Neural progenitor cell (in vitro differentiated cells): ENCODE measurements around the gene MAST1. TPM values are rescaled to one million over a fixed set of nuclear protein-coding genes. Genes with fewer than 3 reads are reported as not detected.

Experiments
- DNase-seq: peaks from one replicate; pipeline ENCODE4 v3.0.0-alpha.2; 2016; ENCODE audit warnings: low spot score
- H2AFZ ChIP-seq: fragments of 200-600 bp; sonication (generic); replicated peaks from 2 replicates; pipeline ENCODE4 v1.6.1; 2016; ENCODE audit warnings: antibody characterized with exemption
- H3F3A ChIP-seq: fragments of 200-600 bp; sonication (generic); 2 replicates; pipeline ENCODE4 v1.6.1; 2016; ENCODE audit warnings: antibody characterized with exemption, low read depth
- H3K27ac ChIP-seq: fragments of 200-600 bp; sonication (generic); 2 replicates; pipeline ENCODE4 v1.5.1; 2016; ENCODE audit warnings: mild to moderate bottlenecking
- H3K27me3 ChIP-seq: fragments of 200-600 bp; sonication (generic); 2 replicates; pipeline ENCODE4 v1.6.1; 2016; ENCODE audit warnings: mild to moderate bottlenecking, moderate library complexity
- H3K36me3 ChIP-seq: fragments of 200-600 bp; sonication (generic); 2 replicates; pipeline ENCODE4 v1.5.1; 2016
- H3K4me1 ChIP-seq: fragments of 200-600 bp; sonication (generic); 2 replicates; pipeline ENCODE4 v1.6.1; 2016; ENCODE audit warnings: mixed run types
- H3K4me2 ChIP-seq: fragments of 200-600 bp; sonication (generic); 2 replicates; pipeline ENCODE4 v1.6.1; 2016
- H3K4me3 ChIP-seq: fragments of 200-600 bp; sonication (generic); 2 replicates; pipeline ENCODE4 v1.5.1; 2016
- H3K79me2 ChIP-seq: fragments of 200-600 bp; sonication (generic); 2 replicates; pipeline ENCODE4 v1.6.1; 2016; ENCODE audit warnings: low read depth
- H3K9ac ChIP-seq: fragments of 200-600 bp; sonication (generic); 2 replicates; pipeline ENCODE4 v1.6.1; 2016
- H3K9me3 ChIP-seq: fragments of 200-600 bp; sonication (generic); 2 replicates; pipeline ENCODE4 v1.5.1; 2016; ENCODE audit warnings: low read depth
- H4K20me1 ChIP-seq: fragments of 200-600 bp; sonication (generic); 2 replicates; pipeline ENCODE4 v1.6.1; 2016; ENCODE audit warnings: low read depth
- H3K27ac Mint-ChIP-seq: 3 replicates; pipeline ENCODE4 v1.8.0; 2021; ENCODE audit warnings: mixed read lengths
- H3K27me3 Mint-ChIP-seq: 2 replicates; pipeline ENCODE4 v1.8.0; 2022; ENCODE audit warnings: low read depth, mild to moderate bottlenecking, inconsistent platforms, moderate library complexity, mixed read lengths; ENCODE audit not compliant: insufficient read depth
- H3K36me3 Mint-ChIP-seq: 3 replicates; pipeline ENCODE4 v1.8.0; 2021; ENCODE audit warnings: mixed read lengths
- H3K4me1 Mint-ChIP-seq: 3 replicates; pipeline ENCODE4 v1.8.0; 2021; ENCODE audit warnings: mixed read lengths
- H3K4me3 Mint-ChIP-seq: 3 replicates; pipeline ENCODE4 v1.8.0; 2021; ENCODE audit warnings: mild to moderate bottlenecking, moderate library complexity, mixed read lengths
- H3K9me3 Mint-ChIP-seq: 3 replicates; pipeline ENCODE4 v1.8.0; 2020; ENCODE audit warnings: mixed read lengths
- CTCF ChIP-seq: fragments of 200-600 bp; sonication (generic); IDR thresholded peaks from 2 replicates; pipeline ENCODE4 v1.5.1; 2017; ENCODE audit warnings: antibody characterized with exemption, mild to moderate bottlenecking
- EZH2 ChIP-seq: fragments of 200-600 bp; sonication (generic); IDR thresholded peaks from 2 replicates; pipeline ENCODE4 v1.6.1; 2017; ENCODE audit warnings: antibody characterized with exemption, mild to moderate bottlenecking, moderate library complexity
- EZH2phosphoT487 ChIP-seq: fragments of 200-600 bp; sonication (generic); IDR thresholded peaks from 2 replicates; pipeline ENCODE4 v1.6.1; 2017; ENCODE audit warnings: antibody characterized with exemption
- total RNA-seq: library from RNA; depleted of rRNA; stranded (reverse); fragments of >200 nt; gene quantifications from 2 replicates; pipeline ENCODE4 v1.2.3, GENCODE V29; 2015; ENCODE audit warnings: low replicate concordance

Gene MAST1
- total RNA-seq, 1 donor from 2014 or later: 8.3 TPM

GRCh38 chr19:12868540-12869112, 30.3 kb downstream of the MAST1 start:
- Mint-ChIP-seq H3K4me3 (peak overlapping the region; percentile 69), H3K36me3 (peaks cover 18% of the 10 kb centered on the region), H3K4me1 (peaks cover 9% of the 10 kb centered on the region), H3K27ac (no peak overlapping the region), H3K27me3 (peaks cover 23% of the 10 kb centered on the region), H3K9me3 (peaks cover 6% of the 10 kb centered on the region)
- DNase-seq: no peak
- Histone ChIP-seq H3K79me2 (no peaks in the 10 kb centered on the region), H3K9me3 (no peaks in the 10 kb centered on the region), H3K9ac (no peak overlapping the region), H3K4me3 (no peak overlapping the region), H3K27me3 (no peaks in the 10 kb centered on the region), H3K4me2 (no peak overlapping the region), H4K20me1 (no peaks in the 10 kb centered on the region), H3K36me3 (no peaks in the 10 kb centered on the region), H3F3A (peaks cover 18% of the 10 kb centered on the region), H3K27ac (no peak overlapping the region), H2AFZ (no peak overlapping the region), H3K4me1 (peaks cover 5% of the 10 kb centered on the region)
- TF ChIP-seq CTCF (no peak), EZH2phosphoT487 (no peak), EZH2 (no peak)

GRCh38 chr19:12871681-12872080, 33.4 kb downstream of the MAST1 start:
- no peaks in the 10 kb centered on the region for H3K9me3 ChIP-seq
- no peak overlapping the region for H3K9ac ChIP-seq
- H4K20me1 ChIP-seq: no peaks in the 10 kb centered on the region
- peaks cover 5% of the 10 kb centered on the region for H3K4me1 ChIP-seq
- no peak overlapping the region for H3K4me2 ChIP-seq
- DNase-seq: no peak
- Mint-ChIP-seq H3K4me1 (peaks cover 5% of the 10 kb centered on the region), H3K27ac (peak overlapping the region; percentile 51), H3K4me3 (peak overlapping the region; percentile 7), H3K27me3 (peaks cover 24% of the 10 kb centered on the region), H3K9me3 (peaks cover 6% of the 10 kb centered on the region), H3K36me3 (peaks cover 21% of the 10 kb centered on the region)
- no peaks in the 10 kb centered on the region for H3K36me3 ChIP-seq
- H3K27ac ChIP-seq: no peak overlapping the region
- peaks cover 15% of the 10 kb centered on the region for H3F3A ChIP-seq
- H2AFZ ChIP-seq: no peak overlapping the region
- TF ChIP-seq EZH2phosphoT487: no peak
- TF ChIP-seq CTCF: no peak
- TF ChIP-seq EZH2: no peak
- H3K79me2 ChIP-seq: no peaks in the 10 kb centered on the region
- no peaks in the 10 kb centered on the region for H3K27me3 ChIP-seq
- H3K4me3 ChIP-seq: no peak overlapping the region

GRCh38 chr19:12872255-12872654, 33.9 kb downstream of the MAST1 start:
- Mint-ChIP-seq H3K27ac (no peak overlapping the region), H3K9me3 (peaks cover 6% of the 10 kb centered on the region), H3K27me3 (peaks cover 21% of the 10 kb centered on the region), H3K4me1 (peaks cover under 1% of the 10 kb centered on the region), H3K4me3 (peak overlapping the region; percentile 7), H3K36me3 (peaks cover 21% of the 10 kb centered on the region)
- no peaks in the 10 kb centered on the region for H3K4me1 ChIP-seq
- H3K27ac ChIP-seq: no peak overlapping the region
- H3K27me3 ChIP-seq: no peaks in the 10 kb centered on the region
- H3K79me2 ChIP-seq: no peaks in the 10 kb centered on the region
- TF ChIP-seq CTCF (no peak), EZH2phosphoT487 (no peak), EZH2 (no peak)
- no peak overlapping the region for H3K9ac ChIP-seq
- no peak overlapping the region for H3K4me2 ChIP-seq
- peaks cover 12% of the 10 kb centered on the region for H3F3A ChIP-seq
- no peak overlapping the region for H3K4me3 ChIP-seq
- no peaks in the 10 kb centered on the region for H4K20me1 ChIP-seq
- H2AFZ ChIP-seq: no peak overlapping the region
- H3K36me3 ChIP-seq: no peaks in the 10 kb centered on the region
- no peaks in the 10 kb centered on the region for H3K9me3 ChIP-seq
- DNase-seq: no peak
